Endothelial cell of hepatic sinusoid (primary cell): Measurements from ENCODE around the gene ANKS1A.

ENCODE experiments used
- in situ Hi-C: cut with HindIII; loops from 2 replicates; pipeline ENCODE4 v1.10.0; 2017; ENCODE audit warnings: low sequenced_read_pairs

The ANKS1A gene

DNA sequence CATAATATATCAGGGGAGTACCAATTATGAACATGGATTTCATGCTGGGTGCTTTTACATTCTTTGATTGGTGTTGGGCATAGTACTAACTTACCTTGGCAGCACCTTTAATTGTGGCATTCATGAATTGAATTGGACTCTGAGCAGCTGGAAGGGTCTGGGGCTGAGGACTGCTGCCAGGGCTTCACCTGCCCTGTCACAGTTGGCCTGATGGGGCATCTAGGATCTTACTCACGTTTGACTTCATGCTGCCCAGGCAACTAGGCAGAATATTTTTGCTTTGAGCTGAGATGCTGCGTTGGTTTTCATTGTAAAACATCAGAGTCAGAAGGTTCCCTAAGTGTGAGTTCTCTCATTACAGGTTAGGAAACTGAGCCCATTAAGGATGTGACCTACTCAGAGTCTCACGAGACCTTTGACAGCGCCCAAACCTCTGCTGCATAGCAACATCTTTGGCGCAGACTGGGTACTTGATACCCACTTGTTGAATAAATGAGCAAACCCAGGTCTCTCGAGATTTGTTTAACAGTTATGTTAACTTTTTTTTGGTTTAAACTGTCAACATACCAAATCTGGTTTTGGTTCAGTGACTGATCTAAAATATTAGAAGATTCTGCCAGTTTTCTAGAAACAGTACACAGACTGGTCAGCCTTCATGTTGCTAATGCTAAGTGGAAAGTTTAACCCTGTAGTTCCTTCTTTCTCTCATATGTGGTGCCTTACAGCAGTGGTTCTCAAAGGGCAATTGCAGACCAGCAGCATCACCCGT lies 147.2 kb downstream of the ANKS1A start:
- in situ Hi-C loops, result no loop called here

GRCh38 chr6:35036828-35037663 lies 148.0 kb downstream of the ANKS1A start:
- in situ Hi-C loops, result no loop called here

DNA sequence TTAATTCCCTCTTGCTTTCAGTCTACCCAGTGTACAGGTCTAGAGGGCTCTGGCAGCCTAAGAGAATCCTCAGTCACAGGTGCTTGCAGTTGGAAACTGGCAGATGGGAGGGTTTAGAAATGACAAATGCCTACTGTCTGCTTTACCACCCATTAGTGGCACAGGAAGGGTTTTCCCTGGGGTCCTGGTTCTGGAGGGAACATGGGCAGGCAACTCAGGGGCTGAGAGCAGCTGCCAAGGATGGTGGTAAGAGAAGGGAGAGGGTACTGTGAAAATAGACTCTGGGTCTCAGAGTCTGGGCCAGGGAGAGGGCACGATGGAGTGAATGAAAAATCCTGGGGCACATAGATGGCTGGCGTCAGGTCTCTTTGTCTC lies 148.6 kb downstream of the ANKS1A start:
- in situ Hi-C loops, result no loop called here

- in situ Hi-C loops, result no loop called here
Observed at GRCh38 chr6:35038076-35038475, 149.0 kb downstream of the ANKS1A start.

- in situ Hi-C loops, result no loop called here
Observed at GRCh38 chr6:35040398-35040797, 151.3 kb downstream of the ANKS1A start.

GRCh38 chr6:35041086-35041861 lies 152.2 kb downstream of the ANKS1A start:
- in situ Hi-C loops, result no loop called here

DNA sequence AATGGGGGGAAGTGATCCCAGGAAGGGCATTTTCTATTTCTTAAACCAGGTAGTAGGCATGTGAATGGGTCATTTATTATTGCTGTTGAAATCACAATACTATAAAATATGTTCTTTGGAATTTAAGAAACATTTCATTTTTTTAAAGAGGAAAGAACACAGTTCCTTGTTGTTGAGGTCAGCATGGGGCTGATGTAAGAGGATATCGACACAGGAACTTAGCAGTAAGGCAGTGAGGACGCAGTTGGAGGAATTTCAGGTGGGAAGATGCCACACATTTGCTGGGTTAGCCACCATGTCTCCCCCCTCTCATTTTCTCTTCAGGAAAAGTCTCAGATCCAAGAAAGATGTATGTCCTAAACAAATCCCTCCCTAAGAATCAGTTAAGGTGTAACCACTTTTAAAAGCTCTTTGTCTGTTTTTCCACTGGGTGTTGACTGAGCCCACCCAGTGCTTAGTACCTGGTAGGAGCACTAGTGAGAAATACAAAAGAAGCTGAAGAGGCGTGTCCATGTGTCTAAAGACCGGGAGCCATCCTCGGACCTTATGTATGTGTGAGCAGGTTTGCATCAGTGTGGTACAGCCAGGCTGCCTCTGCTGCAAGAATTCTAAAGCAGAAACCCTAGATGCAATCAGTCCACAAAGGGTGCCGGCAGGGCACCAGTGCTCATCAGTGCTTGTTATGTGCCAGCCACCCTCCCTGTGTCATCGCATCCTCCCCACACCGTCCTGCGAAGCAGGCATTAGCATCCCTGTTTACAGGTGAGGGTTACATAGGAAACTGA lies 153.2 kb downstream of the ANKS1A start:
- in situ Hi-C loops, result no loop called here

GRCh38 chr6:35043381-35044130 lies 154.5 kb downstream of the ANKS1A start:
- in situ Hi-C loops, result no loop called here

GRCh38 chr6:35044145-35044745 lies 155.2 kb downstream of the ANKS1A start:
- in situ Hi-C loops, result no loop called here

GRCh38 chr6:35044761-35045421 lies 155.8 kb downstream of the ANKS1A start:
- in situ Hi-C loops, result no loop called here

- in situ Hi-C loops, result no loop called here
Observed at GRCh38 chr6:35046103-35046502, 157.0 kb downstream of the ANKS1A start.

GRCh38 chr6:35046862-35047261 lies 157.8 kb downstream of the ANKS1A start:
- in situ Hi-C loops, result no loop called here

- in situ Hi-C loops, result no loop called here
Observed at GRCh38 chr6:35047265-35048011, 158.4 kb downstream of the ANKS1A start.

DNA sequence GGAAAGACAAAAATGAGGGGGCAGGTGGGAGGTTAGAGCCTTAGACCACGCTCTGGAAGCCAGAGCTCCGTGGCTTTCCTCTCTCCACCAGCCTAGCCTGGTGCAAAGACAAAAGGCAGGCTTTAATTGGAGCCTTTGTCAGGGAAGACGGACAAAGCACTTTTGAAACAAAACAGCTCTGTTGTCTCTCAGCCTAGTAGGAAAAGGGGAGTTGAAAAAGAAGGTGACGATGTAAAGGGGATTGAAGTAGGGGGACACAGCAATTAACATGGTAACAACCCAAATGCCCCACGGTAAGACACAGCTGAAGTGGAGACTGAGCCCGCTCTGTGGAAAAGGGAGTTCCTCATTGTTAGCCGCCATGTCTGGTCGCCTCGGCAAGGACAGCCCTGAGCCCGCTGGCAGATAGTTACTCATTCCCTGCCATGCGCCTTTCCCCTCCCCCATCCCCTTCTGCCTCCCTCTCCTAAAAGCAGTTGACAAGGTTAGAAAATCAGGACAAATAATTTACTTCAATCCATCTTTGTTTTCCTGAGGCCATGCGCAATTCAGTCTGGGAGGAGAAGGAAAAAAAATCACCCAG lies 159.1 kb downstream of the ANKS1A start:
- in situ Hi-C loops, result no loop called here

DNA sequence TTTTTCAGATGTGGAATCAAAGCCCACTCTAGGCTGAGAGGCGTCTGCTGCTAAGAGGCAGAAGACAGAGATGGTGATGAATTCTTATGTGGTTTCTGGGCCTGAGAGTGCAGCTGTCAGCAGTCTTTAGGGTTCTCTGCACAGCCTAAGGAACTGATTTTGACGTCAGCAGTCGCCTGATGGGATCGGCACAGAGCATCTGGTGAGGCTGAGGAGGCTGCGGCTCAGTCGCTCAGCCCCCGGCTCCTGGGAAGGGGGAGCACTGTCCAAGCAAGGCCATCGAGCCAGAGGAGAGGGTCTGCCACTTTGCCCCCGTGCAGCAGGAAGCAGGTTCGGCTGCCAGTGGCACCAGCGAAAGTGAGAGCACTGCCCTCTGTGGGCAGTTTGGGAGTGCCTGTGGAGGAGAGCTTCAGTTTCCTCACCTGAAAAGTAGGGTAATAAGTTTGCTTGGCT lies 159.6 kb downstream of the ANKS1A start:
- in situ Hi-C loops, result no loop called here

DNA sequence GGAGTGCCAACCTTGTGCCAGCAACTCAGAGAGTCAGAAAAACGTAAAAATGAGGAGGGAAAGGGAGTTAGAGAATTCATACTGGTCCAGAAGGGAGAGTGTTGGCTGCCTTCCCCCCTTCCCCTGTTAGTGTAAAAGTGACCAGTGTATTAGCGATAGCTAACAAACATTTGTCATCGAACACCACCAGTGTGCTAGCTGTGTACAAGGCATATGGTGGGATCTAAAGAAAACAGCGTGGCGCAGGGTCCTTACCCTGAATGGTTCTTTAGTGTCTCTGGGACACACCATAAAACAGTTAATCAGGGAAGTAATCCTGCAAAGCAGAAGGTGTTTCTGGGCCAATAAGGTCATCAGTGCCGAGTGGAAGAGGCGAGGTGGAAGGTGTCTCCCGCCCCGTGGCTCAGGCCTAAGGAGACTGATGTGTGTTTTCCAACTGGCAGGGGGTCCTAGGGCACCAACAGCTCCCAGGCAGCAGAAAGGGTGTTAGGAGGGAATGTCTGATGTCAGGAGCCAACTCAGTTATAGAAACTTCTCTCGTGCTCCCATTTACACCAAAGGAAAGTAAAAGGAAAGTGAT lies 160.2 kb downstream of the ANKS1A start:
- in situ Hi-C loops, result no loop called here
